Caco-2 (cell line): ENCODE data around the gene MBD4. TPM values are rescaled to one million over a fixed set of nuclear protein-coding genes. Genes with fewer than 3 reads are reported as not detected.

Experiments
- BruUV-seq: library from RNA; stranded (reverse); fragments of 400-500 nt; replicated peaks from 2 replicates; lab custom pipeline; 2021; lab: Mats Ljungman, UMichigan
- CTCF ChIA-PET: fragments of 300-600 bp; sonication (Branson Sonifier 250); formaldehyde crosslinking; loops from one replicate; lab custom pipeline; 2022; ENCODE audit warnings: antibody characterized with exemption; lab: Charles Lee
- POLR2A ChIA-PET: fragments of 300-600 bp; sonication (Branson Sonifier 250); formaldehyde crosslinking; loops from one replicate; lab custom pipeline; 2022; ENCODE audit warnings: antibody characterized with exemption; lab: Charles Lee
- DNase-seq, 2 experiments: peaks; one replicate each; pipeline versions ENCODE4 v3.0.0 to v3.0.0-alpha.2; 2020 to 2022
- H3K27me3 ChIP-seq: replicated peaks from 2 replicates; pipeline ENCODE4 v1.6.0; 2011; ENCODE audit warnings: low read length; ENCODE audit not compliant: control insufficient read depth, insufficient read depth
- H3K36me3 ChIP-seq: 2 replicates; pipeline ENCODE4 v1.5.1; 2011; ENCODE audit warnings: low read length; ENCODE audit not compliant: control insufficient read depth, insufficient read depth
- H3K4me1 ChIP-seq: fragments of 250-450 bp; sonication (Bioruptor Pico); 2 replicates; pipeline ENCODE4 v1.5.1; 2020; ENCODE audit warnings: mild to moderate bottlenecking
- H3K4me3 ChIP-seq: 2 replicates; pipeline ENCODE4 v1.5.1; 2011; ENCODE audit warnings: low read depth, mild to moderate bottlenecking, control low read depth, low read length
- H3K9me3 ChIP-seq: fragments of 250-450 bp; sonication (Bioruptor Pico); 2 replicates; pipeline ENCODE4 v1.5.1; 2020; ENCODE audit warnings: mild to moderate bottlenecking, moderate library complexity
- H3K27ac Mint-ChIP-seq: one replicate; pipeline ENCODE4 v1.8.0; 2022; ENCODE audit warnings: mixed read lengths; ENCODE audit not compliant: unreplicated experiment
- H3K27me3 Mint-ChIP-seq: one replicate; pipeline ENCODE4 v1.8.0; 2022; ENCODE audit warnings: mixed read lengths; ENCODE audit not compliant: insufficient read depth, unreplicated experiment
- H3K36me3 Mint-ChIP-seq: one replicate; pipeline ENCODE4 v1.8.0; 2022; ENCODE audit warnings: mild to moderate bottlenecking, mixed read lengths; ENCODE audit not compliant: insufficient read depth, unreplicated experiment
- H3K4me1 Mint-ChIP-seq: one replicate; pipeline ENCODE4 v1.8.0; 2022; ENCODE audit warnings: low read depth, mixed read lengths; ENCODE audit not compliant: unreplicated experiment
- H3K4me3 Mint-ChIP-seq: one replicate; pipeline ENCODE4 v1.8.0; 2022; ENCODE audit warnings: mild to moderate bottlenecking, moderate library complexity, mixed read lengths; ENCODE audit not compliant: unreplicated experiment
- H3K9me3 Mint-ChIP-seq: one replicate; pipeline ENCODE4 v1.8.0; 2022; ENCODE audit warnings: mixed read lengths; ENCODE audit not compliant: unreplicated experiment
- intact Hi-C: fragments of 100-400 bp; cut with micrococcal nuclease; formaldehyde crosslinking; loops from one replicate; pipeline ENCODE4 v1.10.0; 2022; ENCODE audit not compliant: unreplicated experiment
- total RNA-seq: library from RNA; stranded (reverse); gene quantifications from 2 replicates; pipeline ENCODE4 v1.2.3, GENCODE V29; 2022
- TF ChIP-seq, protein P1 (sequence below), 2 experiments: fragments of 200-600 bp in 1 of 2; IDR thresholded peaks; 1 replicate in 1 of 2; 2 replicates in 1 of 2; pipeline versions ENCODE4 v1.5.1 to v1.8.0; 2011 to 2022; ENCODE audit warnings: antibody characterized with exemption in 1 of 2, control low read depth in 1 of 2, inconsistent platforms in 1 of 2, low read depth in 1 of 2, low read length in 1 of 2, mild to moderate bottlenecking in 1 of 2, moderate library complexity in 1 of 2; ENCODE audit not compliant: insufficient read depth in 1 of 2, severe bottlenecking in 1 of 2, unreplicated experiment in 1 of 2

MBD4 gene
- total RNA-seq, 1 experiment from 2014 or later: 33.5 TPM

DNA sequence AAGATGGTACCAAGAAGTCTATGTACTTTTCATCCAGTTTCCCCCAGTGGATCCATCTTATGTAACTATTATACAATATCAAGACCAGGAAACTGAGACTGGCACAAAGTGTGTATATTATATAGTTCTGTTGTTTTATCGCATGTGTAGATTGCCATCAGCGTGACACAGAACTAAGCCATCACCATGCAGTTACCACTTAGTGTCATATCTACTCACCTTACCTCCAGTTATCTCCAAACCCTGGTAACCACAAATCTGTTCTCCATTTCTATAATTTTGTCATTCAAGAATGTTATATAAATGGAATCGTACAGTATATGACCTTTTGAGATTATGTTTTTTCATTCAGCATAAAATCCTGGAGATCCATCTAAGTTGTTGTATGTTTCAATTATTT lies 23.3 kb upstream of the MBD4 start:
- Histone ChIP-seq H3K9me3 (no peaks in the 10 kb centered on the region), H3K4me1 (peaks cover 20% of the 10 kb centered on the region), H3K27me3 (no peaks in the 10 kb centered on the region), H3K4me3 (no peak overlapping the region), H3K36me3 (no peaks in the 10 kb centered on the region; the same call in 1 of the 2 replicates)
- no peak overlapping the region for H3K27ac Mint-ChIP-seq
- H3K4me3 Mint-ChIP-seq: no peak overlapping the region
- no peaks in the 10 kb centered on the region for H3K9me3 Mint-ChIP-seq
- ChIA-PET CTCF (no interaction called here), POLR2A (no interaction called here)
- DNase-seq: no peak
- intact Hi-C loops: no loop called here
- TF ChIP-seq, protein P1, sequence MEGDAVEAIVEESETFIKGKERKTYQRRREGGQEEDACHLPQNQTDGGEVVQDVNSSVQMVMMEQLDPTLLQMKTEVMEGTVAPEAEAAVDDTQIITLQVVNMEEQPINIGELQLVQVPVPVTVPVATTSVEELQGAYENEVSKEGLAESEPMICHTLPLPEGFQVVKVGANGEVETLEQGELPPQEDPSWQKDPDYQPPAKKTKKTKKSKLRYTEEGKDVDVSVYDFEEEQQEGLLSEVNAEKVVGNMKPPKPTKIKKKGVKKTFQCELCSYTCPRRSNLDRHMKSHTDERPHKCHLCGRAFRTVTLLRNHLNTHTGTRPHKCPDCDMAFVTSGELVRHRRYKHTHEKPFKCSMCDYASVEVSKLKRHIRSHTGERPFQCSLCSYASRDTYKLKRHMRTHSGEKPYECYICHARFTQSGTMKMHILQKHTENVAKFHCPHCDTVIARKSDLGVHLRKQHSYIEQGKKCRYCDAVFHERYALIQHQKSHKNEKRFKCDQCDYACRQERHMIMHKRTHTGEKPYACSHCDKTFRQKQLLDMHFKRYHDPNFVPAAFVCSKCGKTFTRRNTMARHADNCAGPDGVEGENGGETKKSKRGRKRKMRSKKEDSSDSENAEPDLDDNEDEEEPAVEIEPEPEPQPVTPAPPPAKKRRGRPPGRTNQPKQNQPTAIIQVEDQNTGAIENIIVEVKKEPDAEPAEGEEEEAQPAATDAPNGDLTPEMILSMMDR (IDR thresholded peaks at IDR 0.05; ENCODE audit: insufficient read depth in 1 of 2, low read depth in 1 of 2, low read length in 1 of 2, severe bottlenecking in 1 of 2, unreplicated experiment in 1 of 2): no peak
- peaks cover 13% of the 10 kb centered on the region for H3K36me3 Mint-ChIP-seq
- BruUV-seq: no TSS peak
- peaks cover 14% of the 10 kb centered on the region for H3K4me1 Mint-ChIP-seq
- H3K27me3 Mint-ChIP-seq: no peaks in the 10 kb centered on the region

DNA sequence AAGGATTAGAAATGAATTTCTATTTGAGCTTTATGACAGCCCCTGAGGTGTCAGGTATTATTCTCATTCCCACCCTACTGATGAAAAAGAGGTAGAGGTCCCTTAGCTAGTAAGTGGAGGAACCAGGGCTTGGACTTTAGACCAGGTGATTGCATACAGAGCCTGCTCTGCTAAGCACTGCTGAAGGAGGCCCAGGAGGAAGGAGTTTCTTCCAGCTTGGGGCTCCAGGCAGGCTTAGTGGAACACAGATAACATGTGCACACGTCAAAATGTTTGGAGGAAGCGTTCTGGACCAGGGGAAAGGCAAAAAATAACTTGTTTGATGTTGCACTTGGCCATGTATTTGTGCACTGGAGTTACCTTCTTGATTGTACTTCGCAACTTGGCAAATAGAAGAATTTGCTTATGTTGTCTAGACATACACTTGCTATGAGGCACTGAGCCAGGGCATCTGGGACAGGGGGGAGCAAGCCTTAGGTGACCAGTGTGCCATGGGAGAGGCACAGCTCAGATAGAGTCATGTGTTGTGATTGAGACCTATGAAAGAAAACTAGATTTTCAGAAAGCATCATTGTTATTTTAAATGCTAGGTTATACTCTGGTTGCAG lies 22.7 kb upstream of the MBD4 start:
- intact Hi-C loops: no loop called here
- DNase-seq: no peak
- Histone ChIP-seq H3K4me3 (no peak overlapping the region), H3K27me3 (no peaks in the 10 kb centered on the region), H3K9me3 (no peaks in the 10 kb centered on the region), H3K36me3 (no peaks in the 10 kb centered on the region; the same call in 1 of the 2 replicates), H3K4me1 (peaks cover 14% of the 10 kb centered on the region)
- H3K4me3 Mint-ChIP-seq: no peak overlapping the region
- H3K4me1 Mint-ChIP-seq: peaks cover 14% of the 10 kb centered on the region
- POLR2A ChIA-PET: no interaction called here
- peaks cover 13% of the 10 kb centered on the region for H3K36me3 Mint-ChIP-seq
- TF ChIP-seq, protein P1 (IDR thresholded peaks at IDR 0.05; ENCODE audit: insufficient read depth in 1 of 2, low read depth in 1 of 2, low read length in 1 of 2, severe bottlenecking in 1 of 2, unreplicated experiment in 1 of 2): no peak
- H3K27me3 Mint-ChIP-seq: no peaks in the 10 kb centered on the region
- CTCF ChIA-PET: interaction anchor here (1.0 kb wide), 1 partner anchor 28 kb away, joined by 4 read pairs; no protein-coding TSS in a partner anchor
- H3K9me3 Mint-ChIP-seq: no peaks in the 10 kb centered on the region
- H3K27ac Mint-ChIP-seq: no peak overlapping the region
- no TSS peak for BruUV-seq

DNA sequence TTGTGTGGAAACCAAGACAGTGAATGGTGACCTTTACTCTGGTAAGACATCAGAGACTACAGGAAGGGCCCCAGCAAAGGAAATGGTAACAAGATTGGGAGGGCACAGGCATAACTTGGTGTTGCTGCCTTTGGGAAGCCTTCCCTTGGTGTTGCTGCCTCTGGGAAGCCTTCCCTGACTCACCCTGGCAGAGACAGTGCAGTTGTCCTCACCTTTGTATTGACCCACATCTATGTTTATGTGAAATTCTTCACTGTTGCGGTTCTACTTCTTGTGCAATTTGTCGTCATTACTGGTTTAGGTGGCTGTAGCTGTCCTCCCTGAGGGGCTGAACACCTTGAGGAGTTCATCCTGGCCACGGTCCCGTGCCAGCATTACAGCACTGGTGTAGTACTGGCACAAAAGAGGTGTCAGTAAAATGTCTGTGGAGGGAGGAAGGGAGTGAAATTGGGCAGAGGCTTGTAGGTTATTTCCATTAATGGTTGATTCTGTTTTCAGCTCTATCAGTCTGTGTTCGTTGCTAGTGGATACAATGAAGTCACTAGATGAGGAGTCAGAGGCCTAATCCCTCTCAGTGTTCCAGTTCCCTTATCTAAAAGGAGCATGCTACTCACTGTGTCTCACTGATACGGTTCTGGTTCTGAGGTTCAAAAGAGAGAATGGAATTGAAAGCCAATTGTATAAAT lies 21.9 kb upstream of the MBD4 start:
- no peak overlapping the region for H3K4me3 ChIP-seq
- H3K9me3 Mint-ChIP-seq: no peaks in the 10 kb centered on the region
- CTCF ChIA-PET: interaction anchor here (1.0 kb wide), 1 partner anchor 29 kb away, joined by 4 read pairs; no protein-coding TSS in a partner anchor
- H3K4me1 ChIP-seq: peaks cover 13% of the 10 kb centered on the region
- no TSS peak for BruUV-seq
- TF ChIP-seq, protein P1 (IDR thresholded peaks at IDR 0.05; ENCODE audit: insufficient read depth in 1 of 2, low read depth in 1 of 2, low read length in 1 of 2, severe bottlenecking in 1 of 2, unreplicated experiment in 1 of 2): no peak
- intact Hi-C loops: no loop called here
- DNase-seq: no peak
- no peak overlapping the region for H3K27ac Mint-ChIP-seq
- peaks cover 13% of the 10 kb centered on the region for H3K36me3 Mint-ChIP-seq
- no peaks in the 10 kb centered on the region for H3K27me3 Mint-ChIP-seq
- no peaks in the 10 kb centered on the region; the same call in 1 of the 2 replicates for H3K36me3 ChIP-seq
- no peaks in the 10 kb centered on the region for H3K9me3 ChIP-seq
- no peak overlapping the region for H3K4me3 Mint-ChIP-seq
- peaks cover 14% of the 10 kb centered on the region for H3K4me1 Mint-ChIP-seq
- POLR2A ChIA-PET: no interaction called here
- no peaks in the 10 kb centered on the region for H3K27me3 ChIP-seq
